ENCODE data around the gene DHRS11.
"Not testable (repeated sequence)": the region's sequence is repeated elsewhere in the genome, so short reads cannot be mapped to it uniquely, and the experiment has no call there.

Gene DHRS11

GRCh38 chr17:36593656-36594316, 2.1 kb downstream of the DHRS11 start:
- DNase-seq (ENCODE audit: low read depth, low spot score): no peak

DNA sequence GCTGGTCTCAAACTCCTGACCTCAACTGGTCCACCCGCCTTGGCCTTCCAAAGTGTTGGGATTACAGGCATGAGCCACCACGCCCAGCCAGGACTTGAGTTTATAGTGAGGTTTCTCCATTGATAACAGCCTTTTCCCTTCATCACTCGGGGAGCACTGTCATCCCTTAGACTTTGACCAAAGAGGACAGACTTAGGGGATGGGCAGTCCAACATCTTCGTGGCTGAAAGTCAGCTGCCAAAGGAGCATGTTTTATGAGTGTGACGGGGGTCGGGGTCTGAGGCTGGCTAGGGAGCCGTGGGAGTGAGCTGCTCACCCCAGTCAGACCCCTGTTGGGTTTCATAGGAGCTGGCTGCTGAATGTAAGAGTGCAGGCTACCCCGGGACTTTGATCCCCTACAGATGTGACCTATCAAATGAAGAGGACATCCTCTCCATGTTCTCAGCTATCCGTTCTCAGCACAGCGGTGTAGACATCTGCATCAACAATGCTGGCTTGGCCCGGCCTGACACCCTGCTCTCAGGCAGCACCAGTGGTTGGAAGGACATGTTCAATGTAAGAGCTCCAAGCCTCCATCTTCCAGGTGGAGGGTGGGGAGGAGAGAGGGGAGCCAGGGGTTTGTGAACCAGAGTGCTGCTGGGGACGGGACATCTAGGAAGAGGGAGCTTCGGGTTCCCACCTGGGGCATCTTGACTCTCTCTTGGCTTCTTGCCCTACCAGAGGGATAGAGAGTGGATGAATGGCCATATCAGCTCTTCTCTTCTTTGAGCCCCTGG, 3.1 kb downstream of the DHRS11 start:
- DNase-seq (ENCODE audit: low read depth, low spot score): no peak

DNA sequence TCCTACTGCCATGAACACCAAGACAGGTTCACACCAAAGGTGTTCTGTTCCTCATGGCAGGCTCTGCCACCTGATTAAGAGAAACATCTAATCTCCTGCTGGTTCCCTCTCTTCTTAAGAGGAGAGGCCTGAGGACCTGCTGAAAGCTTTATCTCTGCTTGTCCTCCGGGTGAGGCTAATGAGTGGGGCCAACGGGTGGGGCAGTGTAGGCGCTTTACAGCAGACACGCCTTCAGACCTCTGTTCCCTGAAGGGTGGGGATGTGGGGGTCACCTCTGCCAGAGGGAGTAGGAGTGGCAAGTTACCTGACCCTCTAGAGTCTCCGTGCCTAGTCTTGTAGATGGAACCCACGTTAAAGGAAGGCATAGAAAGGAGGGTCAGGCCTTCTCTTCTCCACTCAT, 5.5 kb downstream of the DHRS11 start:
- DNase-seq (ENCODE audit: low read depth, low spot score): no peak

- no peak for DNase-seq (ENCODE audit: low read depth, low spot score)
Measured at GRCh38 chr17:36597866-36598777, 6.4 kb downstream of the DHRS11 start.

DNA sequence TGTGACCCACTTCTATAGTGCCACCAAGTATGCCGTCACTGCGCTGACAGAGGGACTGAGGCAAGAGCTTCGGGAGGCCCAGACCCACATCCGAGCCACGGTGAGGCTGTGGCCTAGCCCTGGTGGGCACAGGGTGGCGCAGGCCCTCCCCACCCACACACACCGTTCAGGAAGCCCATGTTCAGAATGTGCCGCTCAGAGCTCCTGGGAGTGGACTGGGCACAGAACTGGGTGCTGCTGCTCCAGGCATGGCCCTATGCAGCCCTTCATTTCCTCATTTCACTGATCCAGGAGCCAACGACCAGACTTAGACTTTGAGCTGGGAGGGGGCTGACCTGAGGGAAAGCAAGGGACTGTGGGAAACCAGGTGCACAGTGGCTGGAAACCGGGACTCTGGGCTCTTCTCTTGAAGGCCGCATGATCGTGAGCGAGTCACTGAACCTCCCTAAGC, 7.3 kb downstream of the DHRS11 start:
- no peak for DNase-seq (ENCODE audit: low read depth, low spot score)

- DNase-seq (ENCODE audit: low read depth, low spot score): no peak
Measured at GRCh38 chr17:36599546-36600250, 8.0 kb downstream of the DHRS11 start.

DNA sequence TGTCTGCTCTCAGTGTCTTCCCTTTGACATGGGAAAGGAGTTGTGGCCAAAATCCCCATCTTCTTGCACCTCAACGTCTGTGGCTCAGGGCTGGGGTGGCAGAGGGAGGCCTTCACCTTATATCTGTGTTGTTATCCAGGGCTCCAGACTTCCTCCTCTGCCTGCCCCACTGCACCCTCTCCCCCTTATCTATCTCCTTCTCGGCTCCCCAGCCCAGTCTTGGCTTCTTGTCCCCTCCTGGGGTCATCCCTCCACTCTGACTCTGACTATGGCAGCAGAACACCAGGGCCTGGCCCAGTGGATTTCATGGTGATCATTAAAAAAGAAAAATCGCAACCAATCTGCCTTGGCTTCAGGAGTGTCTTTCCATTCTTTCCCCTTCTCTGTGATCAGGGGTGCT, 8.8 kb downstream of the DHRS11 start:
- no peak for DNase-seq (ENCODE audit: low read depth, low spot score)

DNA sequence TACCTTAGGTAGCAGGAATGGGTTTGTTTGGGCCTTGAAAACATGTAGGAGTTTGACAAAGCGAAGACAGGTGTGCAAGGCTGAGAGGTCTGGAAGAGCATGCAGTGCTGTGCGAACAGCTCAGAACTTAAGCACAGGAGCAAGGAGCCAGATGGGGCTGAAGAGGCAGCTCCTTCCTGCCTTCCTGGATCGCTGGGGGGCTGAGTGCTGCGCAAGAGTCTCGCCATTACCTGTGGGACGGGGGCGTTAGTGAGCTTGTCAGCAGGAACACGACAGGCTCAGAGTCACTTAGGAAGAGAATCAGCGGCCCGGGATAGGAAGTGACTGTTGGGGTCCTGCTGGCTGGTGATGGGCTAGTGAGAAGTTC, 9.2 kb downstream of the DHRS11 start:
- no peak for DNase-seq (ENCODE audit: low read depth, low spot score)

GRCh38 chr17:36601303-36602029, 9.8 kb downstream of the DHRS11 start, which contains the start of gene MRM1:
TSS of gene MRM1 (plus strand) at chr17:36601583. CDS start at chr17:36601811, 228 bp downstream.
- peak; percentile 53 for DNase-seq (ENCODE audit: low read depth, low spot score)

DNA sequence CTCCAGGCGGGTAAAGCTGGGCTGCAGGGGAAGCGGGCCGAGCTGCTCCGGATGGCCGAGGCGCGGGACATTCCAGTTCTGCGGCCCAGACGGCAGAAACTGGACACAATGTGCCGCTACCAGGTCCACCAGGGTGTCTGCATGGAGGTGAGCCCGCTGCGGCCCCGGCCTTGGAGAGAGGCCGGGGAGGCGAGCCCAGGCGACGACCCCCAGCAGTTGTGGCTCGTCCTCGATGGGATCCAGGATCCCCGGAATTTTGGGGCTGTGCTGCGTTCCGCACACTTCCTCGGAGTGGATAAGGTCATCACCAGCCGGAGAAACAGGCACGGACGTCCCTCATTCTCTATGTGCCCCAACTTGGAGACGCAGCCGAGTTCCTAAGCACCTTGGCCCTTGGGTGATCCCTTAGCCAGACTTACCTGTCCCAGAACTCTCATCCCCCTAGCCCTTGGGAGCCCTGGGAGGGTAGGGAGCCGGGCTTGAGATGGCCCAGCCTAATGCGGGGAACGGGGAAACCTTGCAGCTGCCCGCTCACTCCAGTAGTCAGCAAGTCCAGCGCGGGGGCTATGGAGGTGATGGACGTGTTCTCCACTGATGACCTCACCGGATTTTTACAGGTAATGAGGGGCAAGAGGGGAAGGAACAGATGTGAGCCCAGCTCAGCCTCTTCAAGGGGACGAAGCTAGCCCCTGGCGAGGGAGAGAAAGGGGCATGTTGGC, 10.5 kb downstream of the DHRS11 start:
- DNase-seq (ENCODE audit: low read depth, low spot score): no peak

DNA sequence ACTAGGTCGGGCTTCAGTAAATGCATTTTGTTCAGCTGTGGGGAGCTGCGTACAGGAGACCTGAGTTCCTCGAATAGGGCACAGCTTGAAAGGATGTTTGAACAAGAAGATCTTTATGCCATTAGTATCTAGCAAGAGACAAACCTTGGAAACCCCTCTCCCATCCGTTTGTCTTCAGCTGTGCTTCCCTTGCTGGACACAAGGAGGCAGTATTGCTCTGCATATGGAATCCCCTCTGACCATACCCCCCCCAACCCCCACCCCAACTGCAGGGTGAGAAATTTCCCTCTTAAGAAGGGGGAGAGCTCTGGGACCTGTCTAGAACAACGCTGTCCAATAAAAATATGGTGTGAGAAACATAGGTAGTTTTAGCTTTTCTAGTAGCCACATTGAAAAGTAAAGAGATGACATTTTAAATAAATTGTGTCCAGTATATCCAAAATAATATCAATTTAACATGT, 11.3 kb downstream of the DHRS11 start:
- DNase-seq (ENCODE audit: low read depth, low spot score): peak; percentile 22

DNA sequence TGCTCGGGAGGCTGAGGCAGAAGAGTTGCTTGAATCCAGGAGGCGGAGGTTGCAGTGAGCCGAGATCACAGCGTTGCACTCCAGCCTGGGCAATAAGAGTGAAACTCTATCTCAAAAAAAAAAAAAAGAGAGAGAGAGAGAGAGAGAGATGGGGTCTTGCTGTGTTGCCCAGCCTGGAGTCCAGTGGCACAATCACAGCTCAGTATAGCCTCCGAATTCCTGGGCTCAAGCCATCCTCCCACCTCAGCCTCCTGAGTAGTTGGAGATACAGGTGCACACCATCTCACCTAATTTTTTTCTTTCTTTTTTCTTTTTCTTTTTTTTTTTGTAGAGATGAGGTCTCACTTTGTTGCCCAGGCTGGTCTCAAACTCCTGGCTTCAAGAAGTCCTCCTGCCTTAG, 13.3 kb downstream of the DHRS11 start:
- not testable (repeated sequence) for DNase-seq (ENCODE audit: low read depth, low spot score)

DNA sequence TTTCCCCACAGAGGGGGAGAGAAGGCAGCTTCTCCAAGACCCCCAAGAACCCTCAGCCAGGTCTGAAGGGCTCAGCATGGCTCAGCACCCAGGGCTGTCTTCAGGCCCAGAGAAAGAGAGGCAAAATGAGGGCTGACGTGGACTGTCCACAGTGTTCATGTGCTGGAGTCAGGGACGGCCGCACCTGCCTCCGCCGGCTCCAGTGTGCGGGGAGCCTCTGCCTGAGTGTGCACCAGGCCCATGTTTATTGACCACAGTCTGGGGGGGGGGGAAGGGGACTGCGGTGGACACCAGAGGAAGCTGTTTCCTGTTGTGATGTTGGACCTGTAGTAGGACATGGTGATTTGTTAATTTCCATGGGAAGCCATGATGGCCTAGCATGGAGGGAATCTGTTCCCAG, 16.6 kb downstream of the DHRS11 start:
- no peak for DNase-seq (ENCODE audit: low read depth, low spot score)

GRCh38 chr17:36608794-36609497, 17.3 kb downstream of the DHRS11 start:
- DNase-seq (ENCODE audit: low read depth, low spot score): no peak

- no peak for DNase-seq (ENCODE audit: low read depth, low spot score)
Measured at GRCh38 chr17:36609498-36609862, 17.8 kb downstream of the DHRS11 start.

DNA sequence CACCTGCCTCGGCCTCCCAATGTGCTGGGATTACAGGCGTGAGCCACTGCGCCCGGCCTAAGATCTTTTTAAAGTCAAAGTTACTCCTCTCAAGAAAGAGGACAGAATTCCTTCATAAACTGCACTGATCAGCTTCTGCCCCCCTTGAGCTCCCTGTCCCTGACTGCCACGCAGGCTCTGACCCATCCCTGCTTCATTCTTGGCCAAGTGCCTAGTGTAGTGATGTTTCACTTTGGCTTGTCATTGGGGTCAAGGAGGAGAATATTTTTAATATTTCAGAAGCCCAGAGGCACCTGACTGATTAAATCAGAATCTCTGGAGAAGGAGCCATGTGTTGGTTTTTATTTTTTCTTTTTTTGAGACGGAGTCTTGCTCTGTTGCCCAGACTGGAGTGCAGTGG, 18.8 kb downstream of the DHRS11 start:
- DNase-seq (ENCODE audit: low read depth, low spot score): no peak

DNA sequence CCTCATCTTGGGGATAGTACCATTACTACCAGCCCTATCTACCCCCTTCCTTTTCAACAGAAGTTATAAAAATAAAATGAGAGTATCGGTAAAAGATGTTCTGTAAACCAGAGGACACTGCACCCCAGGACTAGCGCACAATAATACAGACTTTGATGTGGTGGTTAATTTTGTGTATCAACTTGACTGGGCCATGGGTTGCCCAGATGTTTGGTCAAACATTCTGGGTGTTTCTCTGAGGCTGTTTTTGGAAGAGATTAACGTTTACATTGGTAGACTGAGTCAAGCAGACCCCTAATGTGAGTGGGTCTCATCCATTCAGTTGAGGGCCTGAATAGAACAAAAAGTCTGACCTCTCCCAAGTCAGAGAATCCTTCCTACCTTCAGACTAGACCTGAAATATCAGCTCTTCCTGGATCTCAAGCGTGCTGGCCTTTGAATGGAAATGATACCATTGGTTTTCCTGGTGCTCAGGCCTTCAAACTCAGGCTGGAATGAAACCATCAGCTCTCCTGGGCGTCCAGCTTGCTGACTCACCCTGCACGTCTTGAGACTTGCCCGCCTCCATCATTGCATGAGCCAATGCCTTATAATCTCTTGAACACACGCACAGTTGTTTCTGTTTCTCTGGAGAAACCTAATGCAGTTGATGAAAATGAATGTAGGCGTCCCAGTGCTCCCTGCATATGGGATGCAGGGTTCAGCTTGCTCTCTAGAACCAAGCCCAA, 19.8 kb downstream of the DHRS11 start:
- no peak for DNase-seq (ENCODE audit: low read depth, low spot score)

DNA sequence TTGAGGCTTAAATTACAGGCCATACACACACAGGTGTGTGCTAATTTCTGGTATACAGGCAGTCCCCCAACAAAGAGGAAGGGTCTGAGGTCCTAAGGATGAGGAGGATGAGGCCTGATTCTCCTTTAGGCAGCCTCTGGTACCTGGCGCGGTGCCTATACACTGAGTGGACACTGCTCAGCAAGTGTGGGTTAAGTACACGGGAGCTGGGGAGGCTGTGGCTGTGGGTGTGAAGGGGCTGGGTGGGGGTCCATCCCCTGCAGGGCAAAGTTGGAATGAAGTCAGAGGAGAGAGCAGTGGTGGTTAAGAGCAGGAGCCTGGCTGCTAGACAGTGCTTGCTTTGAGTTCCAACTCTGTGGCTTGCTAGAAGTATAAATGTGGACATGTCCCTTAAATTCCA, 20.6 kb downstream of the DHRS11 start:
- no peak for DNase-seq (ENCODE audit: low read depth, low spot score)

GRCh38 chr17:36613155-36613554, 21.5 kb downstream of the DHRS11 start:
- no peak for DNase-seq (ENCODE audit: low read depth, low spot score)
